Measurements from ENCODE around the gene TIPIN.
"Not testable (repeated sequence)": the region's sequence is repeated elsewhere in the genome, so short reads cannot be mapped to it uniquely, and the experiment has no call there.

Gene TIPIN
- total RNA-seq = 2.9 to 13.2 (median 8.6) reads per million in 18 experiments

- DNase-seq = peak; percentile 96 to 98
Observed at GRCh38 chr15:66356359-66357236, at the start of gene TIPIN. Gene TIPIN (minus strand): TSS chr15:66356685. CDS start chr15:66352947, 3,738 bp downstream.

- DNase-seq = no peak
Observed at GRCh38 chr15:66405615-66406014, 49.1 kb upstream of the TIPIN start.

- DNase-seq = no peak
Observed at GRCh38 chr15:66405007-66405406, 48.5 kb upstream of the TIPIN start.

- DNase-seq = no peak
Observed at GRCh38 chr15:66404532-66404931, 48.0 kb upstream of the TIPIN start.

- no peak for DNase-seq
Observed at GRCh38 chr15:66404122-66404521, 47.6 kb upstream of the TIPIN start.

GRCh38 chr15:66403323-66403722, 46.8 kb upstream of the TIPIN start:
- no peak for DNase-seq

- DNase-seq = no peak
Observed at GRCh38 chr15:66402761-66403284, 46.3 kb upstream of the TIPIN start.

GRCh38 chr15:66401130-66402021, 44.9 kb upstream of the TIPIN start:
- DNase-seq = no peak

- no peak for DNase-seq
Observed at GRCh38 chr15:66400351-66400774, 43.9 kb upstream of the TIPIN start.

GRCh38 chr15:66399276-66399675, 42.8 kb upstream of the TIPIN start:
- no peak for DNase-seq

GRCh38 chr15:66394915-66395314, 38.4 kb upstream of the TIPIN start:
- DNase-seq = no peak

- no peak for DNase-seq
Observed at GRCh38 chr15:66394472-66394871, 38.0 kb upstream of the TIPIN start.

GRCh38 chr15:66393037-66393436, 36.6 kb upstream of the TIPIN start:
- not testable (repeated sequence) for DNase-seq

- peak; percentile 48 to 72 for DNase-seq
Observed at GRCh38 chr15:66390678-66391077, 34.2 kb upstream of the TIPIN start.

- DNase-seq = no peak
Observed at GRCh38 chr15:66389859-66390381, 33.4 kb upstream of the TIPIN start.

GRCh38 chr15:66389098-66389858, 32.8 kb upstream of the TIPIN start:
- DNase-seq = no peak

GRCh38 chr15:66388576-66388975, 32.1 kb upstream of the TIPIN start:
- DNase-seq = no peak

- no peak for DNase-seq
Observed at GRCh38 chr15:66388043-66388363, 31.5 kb upstream of the TIPIN start.

GRCh38 chr15:66387163-66388042, 30.9 kb upstream of the TIPIN start:
- peak in 1 of 2 donors; percentile 59 for DNase-seq

- peak; percentile 98 to 99 for DNase-seq
Observed at GRCh38 chr15:66386204-66387123, 30.0 kb upstream of the TIPIN start, which contains the start of gene MAP2K1. Gene MAP2K1 (plus strand): TSS chr15:66386912. CDS start chr15:66387348, 436 bp downstream.
